HepG2 (cell line): Measurements from ENCODE around the gene COL18A1. TPM values are rescaled to one million over a fixed set of nuclear protein-coding genes. Genes with fewer than 3 reads are reported as not detected.

Experiments used
- CSRNP1 ChIP-seq: sonication (generic); formaldehyde crosslinking; IDR thresholded peaks from 2 replicates; pipeline ENCODE4 v1.8.1; 2023; ENCODE audit warnings: mild to moderate bottlenecking, missing genetic modification reagents
- ESRRA ChIP-seq: sonication (generic); formaldehyde crosslinking; IDR thresholded peaks from 2 replicates; pipeline ENCODE4 v1.5.1; 2020; ENCODE audit warnings: mild to moderate bottlenecking, low read depth, missing genetic modification reagents
- HNRNPH1 ChIP-seq: fragments of 200-400 bp; formaldehyde crosslinking; optimal IDR thresholded peaks from 2 replicates; pipeline ENCODE3; 2017; ENCODE audit warnings: mild to moderate bottlenecking, low read depth, low read length
- HNRNPL ChIP-seq: fragments of 200-400 bp; formaldehyde crosslinking; IDR thresholded peaks from 2 replicates; pipeline ENCODE4 v1.6.1; 2017; ENCODE audit warnings: mild to moderate bottlenecking, low read depth, low read length
- MEF2D ChIP-seq: sonication (generic); formaldehyde crosslinking; IDR thresholded peaks from 2 replicates; pipeline ENCODE4 v1.5.1; 2020; ENCODE audit warnings: mild to moderate bottlenecking, missing genetic modification reagents
- NCOR1 ChIP-seq: fragments of 200-600 bp; sonication (generic); IDR thresholded peaks from 2 replicates; pipeline ENCODE4 v1.7.0; 2017; ENCODE audit warnings: antibody characterized with exemption, low read length, borderline replicate concordance
- PAXIP1 ChIP-seq: sonication (generic); formaldehyde crosslinking; conservative IDR thresholded peaks from 2 replicates; pipeline ENCODE4 v1.4.0; 2020; ENCODE audit warnings: mild to moderate bottlenecking, missing genetic modification reagents, moderate library complexity
- POGZ ChIP-seq: sonication (generic); formaldehyde crosslinking; IDR thresholded peaks from 2 replicates; pipeline ENCODE4 v1.4.0; 2020; ENCODE audit warnings: mild to moderate bottlenecking, missing genetic modification reagents
- ZBTB3 ChIP-seq: sonication (generic); formaldehyde crosslinking; IDR thresholded peaks from 2 replicates; pipeline ENCODE4 v1.4.0; 2020; ENCODE audit warnings: low read depth, mild to moderate bottlenecking, moderate library complexity, missing genetic modification reagents, borderline replicate concordance
- ZBTB39 ChIP-seq: sonication (generic); formaldehyde crosslinking; IDR thresholded peaks from 2 replicates; pipeline ENCODE4 v1.5.0; 2020; ENCODE audit warnings: missing genetic modification reagents
- ZNF124 ChIP-seq: sonication (generic); formaldehyde crosslinking; IDR thresholded peaks from 2 replicates; pipeline ENCODE4 v1.4.0; 2020; ENCODE audit warnings: missing genetic modification reagents
- ZNF292 ChIP-seq: sonication (generic); formaldehyde crosslinking; IDR thresholded peaks from 2 replicates; pipeline ENCODE4 v1.8.1; 2022; ENCODE audit warnings: mild to moderate bottlenecking, low read depth, missing genetic modification reagents, borderline replicate concordance
- ZNF546 ChIP-seq: sonication (generic); formaldehyde crosslinking; conservative IDR thresholded peaks from 2 replicates; pipeline ENCODE4 v1.8.1; 2023; ENCODE audit warnings: mild to moderate bottlenecking, missing genetic modification reagents
- ZNF687 ChIP-seq: sonication (generic); formaldehyde crosslinking; IDR thresholded peaks from 2 replicates; pipeline ENCODE4 v1.5.1; 2020; ENCODE audit warnings: mild to moderate bottlenecking, missing genetic modification reagents, moderate library complexity
- ZSCAN31 ChIP-seq: sonication (generic); formaldehyde crosslinking; IDR thresholded peaks from 2 replicates; pipeline ENCODE4 v1.5.0; 2020; ENCODE audit warnings: low read depth, mild to moderate bottlenecking, missing genetic modification reagents
- polyA plus RNA-seq, 8 experiments: library from polyadenylated mRNA; depleted of rRNA in 3 of 8; stranded (reverse) in 7 of 8; unstranded in 1 of 8; fragments of >200 nt; fragmentation: Illumina TruSeq in 4 of 8; extraction: Trizol in 4 of 8; gene quantifications; 2 replicates each; pipeline versions ENCODE4 v1.2.1 to v1.2.3, GENCODE V29; 2011 to 2016; ENCODE audit warnings: low read depth in 4 of 8, missing spikeins in 1 of 8, mixed read lengths in 1 of 8; ENCODE audit not compliant: insufficient read depth in 1 of 8
- total RNA-seq, 5 experiments: library from RNA; depleted of rRNA; stranded (reverse); fragments of >200 nt; fragmentation: Illumina TruSeq; extraction: Trizol; gene quantifications; 2 replicates each; pipeline ENCODE4 v1.2.3, GENCODE V29; 2016; ENCODE audit warnings: low read depth in 1 of 5

COL18A1 gene
- total and polyA plus RNA-seq, 2 of the 13 experiments (the other 11 are each of a cell fraction or from before 2014, with no cell fraction given) = 79.0 to 102 TPM

- peak; percentile 88; the same call in 1 of the 2 replicates for TF ChIP-seq PAXIP1 (CRISPR knock-in tag)
- peak; percentile 68; the same call in 1 of the 2 replicates for TF ChIP-seq NCOR1
- TF ChIP-seq HNRNPH1 = no peak
- no peak; the same call in 1 of the 2 replicates for TF ChIP-seq CSRNP1
- peak; percentile 52; the same call in 1 of the 2 replicates for TF ChIP-seq MEF2D (CRISPR knock-in tag)
- no peak for TF ChIP-seq ZSCAN31
- no peak; the same call in 1 of the 2 replicates for TF ChIP-seq ZNF546 (CRISPR knock-in tag)
- TF ChIP-seq ZNF292 = peak; percentile 87
- peak; percentile 84; the same call in 1 of the 2 replicates for TF ChIP-seq HNRNPL
- 0 out of 2 replicates have a peak, but pooled peaks have one; percentile 39 for TF ChIP-seq POGZ
- peak; percentile 82 for TF ChIP-seq ZNF687 (CRISPR knock-in tag)
- no peak for TF ChIP-seq ZBTB39 (CRISPR knock-in tag)
- peak; percentile 60; the same call in 1 of the 2 replicates for TF ChIP-seq ESRRA (CRISPR knock-in tag)
- no peak for TF ChIP-seq ZBTB3 (CRISPR knock-in tag)
- TF ChIP-seq ZNF124 (CRISPR knock-in tag) = no peak
Measured at GRCh38 chr21:45410151-45410864, 5.3 kb downstream of the COL18A1 start (continued).
